ENCODE results near the gene NLGN1. TPM values are rescaled to one million over a fixed set of nuclear protein-coding genes. Genes with fewer than 3 reads are reported as not detected.

The NLGN1 gene
- 4.0 and 8.7 TPM in 2 replicates for total RNA-seq

GRCh38 chr3:173397161-173398110 lies at the start of gene NLGN1:
Gene NLGN1, plus strand, starts transcription at chr3:173397744.

